Cardiac muscle cell (in vitro differentiated cells and primary cell): ENCODE data around the gene ADH5. TPM values are rescaled to one million over a fixed set of nuclear protein-coding genes. Genes with fewer than 3 reads are reported as not detected.
"Not testable (repeated sequence)": the region's sequence is repeated elsewhere in the genome, so short reads cannot be mapped to it uniquely, and the experiment has no call there.

Experiments used
- DNase-seq, 2 donors: peaks; one replicate each; pipeline versions ENCODE4 v3.0.0 to v3.0.0-alpha.2; 2010 to 2017; ENCODE audit warnings: low read depth in 1 of 2, low spot score in 1 of 2
- H3K27ac ChIP-seq: fragments of 200-600 bp; sonication (generic); 2 replicates; pipeline ENCODE4 v1.5.1; 2016
- H3K27me3 ChIP-seq: fragments of 200-600 bp; sonication (generic); 2 replicates; pipeline ENCODE4 v1.6.0; 2016; ENCODE audit warnings: control low read depth
- H3K36me3 ChIP-seq: fragments of 200-600 bp; sonication (generic); 2 replicates; pipeline ENCODE4 v1.5.1; 2016; ENCODE audit warnings: control low read depth
- H3K4me1 ChIP-seq: fragments of 200-600 bp; sonication (generic); 2 replicates; pipeline ENCODE4 v1.8.1; 2017; ENCODE audit warnings: low read depth, mild to moderate bottlenecking, mixed run types
- H3K4me3 ChIP-seq: fragments of 200-600 bp; sonication (generic); 2 replicates; pipeline ENCODE4 v1.5.1; 2016; ENCODE audit warnings: mild to moderate bottlenecking
- H3K9me3 ChIP-seq: fragments of 200-600 bp; sonication (generic); 2 replicates; pipeline ENCODE4 v1.5.1; 2017; ENCODE audit warnings: low read depth, mild to moderate bottlenecking, control low read depth
- CTCF ChIP-seq: IDR thresholded peaks from 2 replicates; pipeline ENCODE4 v1.5.1; 2012; ENCODE audit warnings: low read depth, mild to moderate bottlenecking, low read length
- polyA plus RNA-seq: library from polyadenylated mRNA; unstranded; fragments of >200 nt; fragmentation: Nextera tagmentation; extraction: Ambion mirVana; gene quantifications from 2 replicates; pipeline ENCODE4 v1.2.1, GENCODE V29; 2016
- total RNA-seq: library from RNA; depleted of rRNA; stranded (reverse); fragments of >200 nt; gene quantifications from 2 replicates; pipeline ENCODE4 v1.2.3, GENCODE V29; 2016

ADH5 gene
- total and polyA plus RNA-seq, 2 experiments from 2014 or later, result 148 to 177 TPM

- no peak overlapping the region for H3K4me3 ChIP-seq
- no peaks in the 10 kb centered on the region for H3K27me3 ChIP-seq
- H3K4me1 ChIP-seq, result no peaks in the 10 kb centered on the region
- no peak for TF ChIP-seq CTCF
- no peaks in the 10 kb centered on the region for H3K36me3 ChIP-seq
- no peak overlapping the region for H3K27ac ChIP-seq
- H3K9me3 ChIP-seq, result no peaks in the 10 kb centered on the region
- no peak for DNase-seq
Observed at GRCh38 chr4:99027304-99027703, 61.3 kb downstream of the ADH5 start.

GRCh38 chr4:99025506-99025905 is 63.1 kb downstream of the ADH5 start:
- H3K4me3 ChIP-seq, result no peak overlapping the region
- H3K27ac ChIP-seq, result peak overlapping the region; percentile 62
- no peak for DNase-seq
- H3K36me3 ChIP-seq, result no peaks in the 10 kb centered on the region
- H3K4me1 ChIP-seq, result no peaks in the 10 kb centered on the region
- no peak for TF ChIP-seq CTCF
- H3K9me3 ChIP-seq, result no peaks in the 10 kb centered on the region
- H3K27me3 ChIP-seq, result no peaks in the 10 kb centered on the region

- DNase-seq, result no peak
- H3K9me3 ChIP-seq, result no peaks in the 10 kb centered on the region
- H3K27me3 ChIP-seq, result no peaks in the 10 kb centered on the region
- H3K4me3 ChIP-seq, result no peak overlapping the region
- H3K4me1 ChIP-seq, result no peaks in the 10 kb centered on the region
- H3K36me3 ChIP-seq, result no peaks in the 10 kb centered on the region
- H3K27ac ChIP-seq, result peak overlapping the region; percentile 62
- no peak for TF ChIP-seq CTCF
Observed at GRCh38 chr4:99024481-99025275, 63.9 kb downstream of the ADH5 start.

- not testable (repeated sequence) for H3K4me1 ChIP-seq, H3K36me3 ChIP-seq, H3K9me3 ChIP-seq, H3K27ac ChIP-seq, DNase-seq, H3K4me3 ChIP-seq, H3K27me3 ChIP-seq
Observed at GRCh38 chr4:99023800-99024251, 64.8 kb downstream of the ADH5 start.

GRCh38 chr4:99022566-99022965 is 66.0 kb downstream of the ADH5 start:
- Histone ChIP-seq H3K36me3 (no peaks in the 10 kb centered on the region), H3K27me3 (no peaks in the 10 kb centered on the region), H3K4me3 (no peak overlapping the region), H3K4me1 (no peaks in the 10 kb centered on the region), H3K27ac (no peak overlapping the region), H3K9me3 (no peaks in the 10 kb centered on the region)
- no peak for TF ChIP-seq CTCF
- no peak for DNase-seq

GRCh38 chr4:99021386-99021785 is 67.2 kb downstream of the ADH5 start:
- Histone ChIP-seq H3K4me1 (no peaks in the 10 kb centered on the region), H3K36me3 (no peaks in the 10 kb centered on the region), H3K27ac (no peak overlapping the region), H3K4me3 (no peak overlapping the region), H3K9me3 (no peaks in the 10 kb centered on the region), H3K27me3 (no peaks in the 10 kb centered on the region)
- DNase-seq, result no peak
- no peak for TF ChIP-seq CTCF
